AG04450 (cell line): ENCODE measurements around the gene ANKRD13A. TPM values are rescaled to one million over a fixed set of nuclear protein-coding genes. Genes with fewer than 3 reads are reported as not detected.
A peak's percentile ranks its signal among the peaks of the same experiment; 100 is the strongest.

Experiments used
- CTCF ChIA-PET: fragments of 300-600, 350-600 bp; formaldehyde crosslinking; extraction: SDS; loops from one replicate; lab custom pipeline; 2022; ENCODE audit warnings: antibody characterized with exemption, inconsistent platforms; lab: Charles Lee
- POLR2A ChIA-PET: fragments of 350-600 bp; formaldehyde crosslinking; extraction: SDS; loops from one replicate; lab custom pipeline; 2021; ENCODE audit warnings: antibody characterized with exemption, inconsistent platforms; lab: Yijun Ruan, JAX
- DNase-seq: peaks from one replicate; pipeline ENCODE4 v3.0.0-alpha.2; 2011; ENCODE audit warnings: low read depth, low spot score
- H3K27ac ChIP-seq: one replicate; pipeline ENCODE4 v1.5.1; 2012; ENCODE audit warnings: low read depth, low read length, control low read depth
- H3K27me3 ChIP-seq: one replicate; pipeline ENCODE4 v1.6.0; 2012; ENCODE audit warnings: low read length; ENCODE audit not compliant: control insufficient read depth, insufficient read depth
- H3K4me3 ChIP-seq: 2 replicates; pipeline ENCODE4 v1.5.1; 2011; ENCODE audit warnings: mild to moderate bottlenecking, low read depth, low read length, control low read depth
- H3K9me3 ChIP-seq: 2 replicates; pipeline ENCODE4 v1.5.1; 2012; ENCODE audit warnings: low read length; ENCODE audit not compliant: control insufficient read depth, insufficient read depth
- polyA plus RNA-seq: library from polyadenylated mRNA; depleted of rRNA; stranded (reverse); fragments of >200 nt; gene quantifications from 2 replicates; pipeline ENCODE4 v1.2.3, GENCODE V29; 2011
- TF ChIP-seq, protein P1 (sequence below): IDR thresholded peaks from 2 replicates; pipeline ENCODE4 v1.5.1; 2011; ENCODE audit warnings: low read depth, low read length, control low read depth, inconsistent platforms

ANKRD13A gene
- polyA plus RNA-seq, 1 experiment = 246 TPM

DNA sequence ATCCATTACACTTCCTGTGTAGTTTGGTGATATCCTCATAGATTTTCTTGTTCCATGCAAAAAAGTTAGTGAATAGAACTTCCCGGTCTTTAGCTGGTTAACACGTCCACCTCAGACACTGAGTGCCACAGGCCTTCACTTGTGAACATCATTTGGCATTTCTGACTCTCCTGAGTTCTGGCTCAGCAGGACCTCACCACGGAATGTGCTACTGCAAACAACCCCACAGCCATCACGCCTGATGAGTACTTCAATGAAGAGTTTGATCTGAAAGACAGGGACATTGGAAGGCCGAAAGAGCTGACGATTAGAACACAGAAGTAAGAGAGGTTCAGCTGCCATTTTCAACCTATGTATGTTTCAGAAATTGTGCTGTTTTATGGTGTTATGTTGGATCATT, 29.1 kb downstream of the ANKRD13A start:
- no peaks in the 10 kb centered on the region for H3K9me3 ChIP-seq
- CTCF ChIA-PET = interaction anchor here (1.1 to 1.9 kb wide), 2 partner anchors 14 to 403 kb away, joined by 3 to 6 read pairs; no protein-coding TSS in a partner anchor
- POLR2A ChIA-PET = no interaction called here

GRCh38 chr12:110029290-110029815, 30.1 kb downstream of the ANKRD13A start:
- DNase-seq = no peak
- no peaks in the 10 kb centered on the region for H3K27me3 ChIP-seq
- POLR2A ChIA-PET = no interaction called here
- no peak overlapping the region for H3K27ac ChIP-seq
- CTCF ChIA-PET = interaction anchor here (1.9 kb wide), 1 partner anchor 402 kb away, joined by 6 read pairs; no protein-coding TSS in a partner anchor
- no peak overlapping the region for H3K4me3 ChIP-seq
- no peaks in the 10 kb centered on the region for H3K9me3 ChIP-seq
- TF ChIP-seq, protein P1, sequence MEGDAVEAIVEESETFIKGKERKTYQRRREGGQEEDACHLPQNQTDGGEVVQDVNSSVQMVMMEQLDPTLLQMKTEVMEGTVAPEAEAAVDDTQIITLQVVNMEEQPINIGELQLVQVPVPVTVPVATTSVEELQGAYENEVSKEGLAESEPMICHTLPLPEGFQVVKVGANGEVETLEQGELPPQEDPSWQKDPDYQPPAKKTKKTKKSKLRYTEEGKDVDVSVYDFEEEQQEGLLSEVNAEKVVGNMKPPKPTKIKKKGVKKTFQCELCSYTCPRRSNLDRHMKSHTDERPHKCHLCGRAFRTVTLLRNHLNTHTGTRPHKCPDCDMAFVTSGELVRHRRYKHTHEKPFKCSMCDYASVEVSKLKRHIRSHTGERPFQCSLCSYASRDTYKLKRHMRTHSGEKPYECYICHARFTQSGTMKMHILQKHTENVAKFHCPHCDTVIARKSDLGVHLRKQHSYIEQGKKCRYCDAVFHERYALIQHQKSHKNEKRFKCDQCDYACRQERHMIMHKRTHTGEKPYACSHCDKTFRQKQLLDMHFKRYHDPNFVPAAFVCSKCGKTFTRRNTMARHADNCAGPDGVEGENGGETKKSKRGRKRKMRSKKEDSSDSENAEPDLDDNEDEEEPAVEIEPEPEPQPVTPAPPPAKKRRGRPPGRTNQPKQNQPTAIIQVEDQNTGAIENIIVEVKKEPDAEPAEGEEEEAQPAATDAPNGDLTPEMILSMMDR = no peak

More for the DNA sequence above, 29.1 kb downstream of the ANKRD13A start:
- TF ChIP-seq, protein P1 = no peak
- DNase-seq = no peak
- no peaks in the 10 kb centered on the region for H3K27me3 ChIP-seq
- no peak overlapping the region for H3K27ac ChIP-seq
- H3K4me3 ChIP-seq = no peak overlapping the region

DNA sequence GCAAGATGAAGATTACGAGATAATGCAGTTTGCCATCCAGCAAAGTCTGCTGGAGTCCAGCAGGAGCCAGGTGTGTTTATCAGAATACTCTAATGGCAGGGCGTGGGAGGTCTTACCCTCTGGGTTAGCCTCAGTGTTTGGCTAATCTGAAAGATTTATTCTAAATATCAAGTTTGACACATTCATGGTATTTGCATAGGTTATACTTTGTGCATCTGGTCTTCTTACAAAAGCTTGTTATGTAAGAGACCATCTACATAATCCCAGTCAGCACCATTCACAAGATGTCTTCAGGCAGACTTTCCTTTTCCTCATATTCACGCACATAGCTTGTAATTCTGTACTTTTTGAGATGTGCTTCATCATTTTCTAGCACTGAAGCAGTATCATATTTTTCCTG, 34.7 kb downstream of the ANKRD13A start:
- TF ChIP-seq, protein P1 = no peak
- no peak for DNase-seq
- H3K27ac ChIP-seq = no peak overlapping the region
- POLR2A ChIA-PET = no interaction called here
- H3K4me3 ChIP-seq = no peak overlapping the region
- CTCF ChIA-PET = no interaction called here
- H3K9me3 ChIP-seq = no peaks in the 10 kb centered on the region
- no peaks in the 10 kb centered on the region for H3K27me3 ChIP-seq

GRCh38 chr12:110035534-110036104, 36.4 kb downstream of the ANKRD13A start:
- POLR2A ChIA-PET = no interaction called here
- Histone ChIP-seq H3K27ac (no peak overlapping the region), H3K27me3 (no peaks in the 10 kb centered on the region), H3K9me3 (no peaks in the 10 kb centered on the region), H3K4me3 (no peak overlapping the region)
- CTCF ChIA-PET = interaction anchor here (0.6 to 1.6 kb wide), 5 partner anchors 11 to 396 kb away, joined by 3 to 12 read pairs (median 4); no protein-coding TSS in a partner anchor
- TF ChIP-seq, protein P1 = no peak
- DNase-seq = no peak

- Histone ChIP-seq H3K27me3 (no peaks in the 10 kb centered on the region), H3K4me3 (no peak overlapping the region), H3K27ac (peak overlapping the region; percentile 42), H3K9me3 (no peaks in the 10 kb centered on the region)
- POLR2A ChIA-PET = interaction anchor here (0.5 to 0.7 kb wide), 2 partner anchors 260 to 1680 kb away, joined by 3 to 4 read pairs; no protein-coding TSS in a partner anchor
- CTCF ChIA-PET = interaction anchor here (0.5 kb wide), 1 partner anchor 7 kb away, joined by 3 read pairs; no protein-coding TSS in a partner anchor
- TF ChIP-seq, protein P1 = no peak
- no peak for DNase-seq
Observed at GRCh38 chr12:110037315-110037714, 38.1 kb downstream of the ANKRD13A start.
